ENCODE measurements around the gene YTHDC1. TPM values are rescaled to one million over a fixed set of nuclear protein-coding genes. Genes with fewer than 3 reads are reported as not detected.

The YTHDC1 gene
- total RNA-seq, 2 donors from 2014 or later = 37.0 to 89.9 TPM

- ATAC-seq (ENCODE audit: insufficient number of reproducible peaks, low FRiP score, low read depth) = no peak
- no peak for TF ChIP-seq CTCF (IDR thresholded peaks at IDR 0.05)
- no peaks in the 10 kb centered on the region for H3K9me3 ChIP-seq
Observed at GRCh38 chr4:68388347-68388865, 38.5 kb upstream of the YTHDC1 start.

GRCh38 chr4:68385267-68385666 lies 35.4 kb upstream of the YTHDC1 start:
- Histone ChIP-seq H3K27ac (no peak overlapping the region), H3K4me3 (no peak overlapping the region), H3K36me3 (no peaks in the 10 kb centered on the region), H3K4me1 (ENCODE audit: control insufficient read depth in 1 of 2, low read depth in 2 of 2) (no peaks in the 10 kb centered on the region), H3K9me3 (no peaks in the 10 kb centered on the region), H3K27me3 (replicated peaks; ENCODE audit: insufficient read depth) (no peaks in the 10 kb centered on the region)
- no peak for TF ChIP-seq CTCF (IDR thresholded peaks at IDR 0.05)
- DNase-seq (ENCODE audit: low spot score) (no peak), ATAC-seq (ENCODE audit: insufficient number of reproducible peaks, low FRiP score, low read depth) (no peak)

More at GRCh38 chr4:68388347-68388865, 38.5 kb upstream of the YTHDC1 start:
- H3K36me3 ChIP-seq = no peaks in the 10 kb centered on the region
- no peaks in the 10 kb centered on the region for H3K27me3 ChIP-seq (replicated peaks; ENCODE audit: insufficient read depth)
- H3K27ac ChIP-seq = no peak overlapping the region
- no peak for DNase-seq (ENCODE audit: low spot score)
- H3K4me1 ChIP-seq (ENCODE audit: control insufficient read depth in 1 of 2, low read depth in 2 of 2) = no peaks in the 10 kb centered on the region
- H3K4me3 ChIP-seq = no peak overlapping the region

GRCh38 chr4:68383115-68383514 lies 33.2 kb upstream of the YTHDC1 start:
- Histone ChIP-seq H3K4me1 (ENCODE audit: control insufficient read depth in 1 of 2, low read depth in 2 of 2) (no peaks in the 10 kb centered on the region), H3K36me3 (no peaks in the 10 kb centered on the region), H3K9me3 (no peaks in the 10 kb centered on the region), H3K27me3 (replicated peaks; ENCODE audit: insufficient read depth) (no peaks in the 10 kb centered on the region), H3K4me3 (no peak overlapping the region), H3K27ac (no peak overlapping the region)
- no peak for ATAC-seq (ENCODE audit: insufficient number of reproducible peaks, low FRiP score, low read depth)
- DNase-seq (ENCODE audit: low spot score) = no peak
- no peak for TF ChIP-seq CTCF (IDR thresholded peaks at IDR 0.05)

GRCh38 chr4:68378226-68378625 lies 28.3 kb upstream of the YTHDC1 start:
- no peak overlapping the region for H3K27ac ChIP-seq
- ATAC-seq (ENCODE audit: insufficient number of reproducible peaks, low FRiP score, low read depth) (no peak), DNase-seq (ENCODE audit: low spot score) (no peak)
- no peaks in the 10 kb centered on the region for H3K27me3 ChIP-seq (replicated peaks; ENCODE audit: insufficient read depth)
- H3K36me3 ChIP-seq = no peaks in the 10 kb centered on the region
- TF ChIP-seq CTCF (IDR thresholded peaks at IDR 0.05) = no peak
- H3K9me3 ChIP-seq = no peaks in the 10 kb centered on the region
- peaks cover 0 to 4% of the 10 kb centered on the region in 2 donors for H3K4me1 ChIP-seq (ENCODE audit: control insufficient read depth in 1 of 2, low read depth in 2 of 2)
- H3K4me3 ChIP-seq = no peak overlapping the region

- peaks cover 0 to 7% of the 10 kb centered on the region in 2 donors for H3K4me1 ChIP-seq (ENCODE audit: control insufficient read depth in 1 of 2, low read depth in 2 of 2)
- no peaks in the 10 kb centered on the region for H3K27me3 ChIP-seq (replicated peaks; ENCODE audit: insufficient read depth)
- ATAC-seq (ENCODE audit: insufficient number of reproducible peaks, low FRiP score, low read depth) (peak; percentile 51), DNase-seq (ENCODE audit: low spot score) (no peak)
- H3K9me3 ChIP-seq = no peaks in the 10 kb centered on the region
- TF ChIP-seq CTCF (IDR thresholded peaks at IDR 0.05) = peak; percentile 79
- H3K36me3 ChIP-seq = no peaks in the 10 kb centered on the region
- H3K4me3 ChIP-seq = peak overlapping the region; percentile 50
- no peak overlapping the region for H3K27ac ChIP-seq
Observed at GRCh38 chr4:68375667-68376559, 26.0 kb upstream of the YTHDC1 start.
